GM19023 (cell line): ENCODE measurements around the gene SEC63.
"Not testable (repeated sequence)": the region's sequence is repeated elsewhere in the genome, so short reads cannot be mapped to it uniquely, and the experiment has no call there.

Experiments
- ATAC-seq: cut with Tn5 transposase; IDR thresholded peaks from one replicate; pipeline ENCODE4 v1.9.1; 2021; ENCODE audit warnings: mild to moderate bottlenecking, moderate library complexity; ENCODE audit not compliant: unreplicated experiment

Gene SEC63

DNA sequence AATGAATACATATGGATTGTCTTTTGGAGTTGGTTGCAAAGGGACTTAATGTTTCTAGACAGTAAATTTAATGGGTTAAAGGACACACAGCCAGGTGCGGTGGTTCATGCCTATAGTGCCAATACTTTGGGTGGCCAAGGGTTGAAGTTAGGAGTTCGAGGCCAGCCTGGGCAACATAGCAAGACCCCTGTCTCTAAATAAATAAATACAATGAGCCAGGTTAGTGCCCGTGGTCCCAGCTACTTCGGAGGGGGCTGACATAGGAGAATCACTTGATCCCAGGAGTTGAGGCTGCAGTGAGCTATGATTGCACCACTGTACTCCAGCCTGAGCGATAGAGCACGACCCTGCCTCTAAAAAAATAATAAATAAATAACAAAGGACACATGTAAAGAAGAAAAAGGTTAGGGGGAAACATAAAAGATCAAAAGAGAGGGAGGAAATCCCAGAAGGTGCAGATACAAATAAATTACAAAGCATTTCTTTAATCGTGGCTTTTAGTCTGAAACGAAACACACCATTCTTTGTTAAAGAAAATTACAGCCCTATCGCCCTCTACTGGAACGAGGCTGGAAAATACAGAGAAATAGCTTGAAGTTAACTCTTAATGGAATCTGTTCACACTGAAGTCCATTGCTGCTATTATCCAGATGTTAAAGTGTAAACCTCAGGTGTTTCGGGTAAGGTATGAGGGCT is 91.3 kb downstream of the SEC63 start:
- ATAC-seq: no peak

DNA sequence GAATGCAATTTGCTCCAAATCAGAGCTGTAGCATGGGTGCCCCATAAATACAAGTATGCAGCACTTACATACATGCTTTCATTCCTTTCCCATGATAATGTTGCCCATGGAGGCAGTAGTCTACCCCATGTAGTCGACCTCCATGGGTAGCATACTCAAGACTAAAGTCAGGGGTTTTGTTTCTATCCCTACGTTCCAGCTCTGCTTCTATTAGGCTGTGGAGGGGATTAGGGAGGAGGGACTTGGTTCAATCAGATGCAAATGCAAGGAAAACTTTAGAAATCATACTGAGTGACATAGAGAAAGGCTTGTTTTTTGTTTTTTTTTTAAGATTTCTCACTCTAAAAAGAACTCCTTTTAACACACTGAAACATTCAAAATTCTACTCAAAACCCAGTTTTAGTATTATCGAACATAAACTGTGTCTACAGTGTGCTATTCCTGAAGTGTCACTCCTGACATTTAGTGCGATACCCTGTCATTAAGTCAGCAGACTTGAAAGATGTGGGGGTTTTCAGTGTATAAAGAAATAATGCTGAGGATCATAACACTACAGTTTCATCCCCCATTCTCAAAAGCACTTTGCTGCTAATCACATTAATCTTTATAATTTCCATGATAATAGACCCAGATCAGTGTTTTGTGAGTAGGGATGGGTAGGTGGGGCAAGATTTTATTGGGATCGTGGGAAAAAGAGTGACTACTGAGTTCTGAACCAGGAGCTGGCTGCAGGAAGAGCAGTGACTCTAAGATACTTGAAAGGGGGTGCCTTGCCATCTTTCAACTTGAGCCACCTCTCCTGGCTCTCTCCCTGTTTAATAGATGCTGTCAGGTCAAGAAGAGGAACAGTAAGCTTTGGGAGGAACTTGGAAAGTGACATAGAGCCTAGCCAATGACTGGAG is 93.5 kb downstream of the SEC63 start:
- ATAC-seq: no peak

DNA sequence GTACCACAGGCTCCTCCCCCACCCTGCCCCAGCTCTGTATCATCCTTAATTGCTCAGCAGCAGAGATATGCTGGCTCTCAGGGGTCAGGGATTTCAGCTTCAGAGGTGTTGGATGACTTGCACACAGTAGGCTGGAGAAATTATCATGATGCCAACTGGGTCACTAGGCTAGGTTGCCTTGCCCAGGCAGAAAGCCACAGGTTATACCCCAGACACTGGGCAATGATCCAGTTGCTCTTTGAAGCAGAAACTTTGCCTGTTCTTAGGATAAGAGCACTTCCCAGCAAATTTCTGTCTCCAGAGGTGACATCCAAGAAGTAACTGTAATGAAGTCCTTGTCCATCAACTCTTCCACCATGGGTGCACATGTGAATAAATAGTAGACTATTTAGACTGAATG is 95.6 kb downstream of the SEC63 start:
- no peak for ATAC-seq

DNA sequence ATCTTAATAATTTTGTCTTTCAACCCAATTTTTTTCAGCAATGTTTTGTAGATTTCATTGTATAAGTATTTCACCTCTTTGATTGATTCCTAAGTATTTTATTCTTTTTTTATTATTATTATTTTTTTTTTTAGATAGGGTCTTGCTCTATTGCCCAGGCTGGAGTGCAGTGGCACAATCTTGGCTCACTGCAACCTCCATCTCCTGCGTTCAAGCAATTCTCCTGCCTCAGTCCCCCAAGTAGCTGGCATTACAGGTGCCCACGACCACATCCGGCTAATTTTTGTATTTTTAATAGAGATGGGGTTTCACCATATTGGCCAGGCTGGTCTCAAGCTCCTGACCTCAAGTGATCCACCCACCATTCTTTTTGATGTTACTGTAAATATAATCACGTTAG is 97.0 kb downstream of the SEC63 start:
- not testable (repeated sequence) for ATAC-seq

DNA sequence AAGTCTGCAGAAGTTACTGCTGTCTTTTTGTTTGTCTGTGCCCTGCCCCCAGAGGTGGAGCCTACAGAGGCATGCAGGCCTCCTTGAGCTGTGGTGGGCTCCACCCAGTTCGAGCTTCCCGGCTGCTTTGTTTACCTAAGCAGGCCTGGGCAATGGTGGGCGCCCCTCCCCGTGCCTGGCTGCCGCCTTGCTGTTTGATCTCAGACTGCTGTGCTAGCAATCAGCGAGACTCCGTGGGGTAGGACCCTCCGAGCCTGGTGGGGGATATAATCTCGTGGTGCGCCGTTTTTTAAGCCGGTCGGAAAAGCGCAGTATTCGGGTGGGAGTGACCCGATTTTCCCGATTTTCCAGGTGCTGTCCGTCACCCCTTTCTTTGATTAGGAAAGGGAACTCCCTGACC is 97.9 kb downstream of the SEC63 start:
- ATAC-seq: not testable (repeated sequence)

DNA sequence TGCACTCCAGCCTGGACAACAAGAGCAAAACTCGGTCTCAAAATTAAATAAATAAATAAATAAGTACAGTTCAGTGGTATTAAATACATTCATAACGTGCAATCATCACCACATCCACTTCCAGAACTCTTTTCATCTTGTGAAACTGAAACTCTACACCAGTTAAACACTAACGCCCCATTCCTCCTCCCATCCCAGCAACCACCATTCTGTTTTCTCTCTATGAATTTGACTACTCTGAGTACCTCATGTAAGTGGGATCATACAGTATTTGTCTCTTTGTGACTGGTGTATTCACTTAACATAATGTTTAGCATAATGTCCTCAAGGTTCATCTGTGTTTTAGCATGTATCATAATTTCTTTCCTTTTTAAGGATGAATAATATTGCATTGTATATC is 104.8 kb downstream of the SEC63 start:
- ATAC-seq: no peak

DNA sequence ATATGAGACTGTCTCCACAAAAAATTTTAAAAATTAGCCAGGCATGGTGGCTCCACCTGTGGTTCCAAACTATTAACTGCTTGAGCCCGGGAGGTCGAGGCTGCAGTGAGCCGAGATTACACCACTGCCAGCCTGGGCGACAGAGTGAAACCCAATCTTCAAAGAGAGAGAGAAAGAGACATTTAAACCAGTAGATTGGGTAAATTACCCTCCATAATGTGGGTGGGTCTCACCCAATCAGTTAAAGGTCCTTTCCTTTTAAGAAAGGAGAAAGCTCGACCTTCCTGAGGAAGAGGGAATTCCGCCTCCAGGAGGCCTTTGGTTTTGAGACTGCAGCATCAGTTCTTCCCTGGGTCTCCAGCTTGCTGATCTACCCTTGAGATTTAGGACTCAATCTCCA is 108.7 kb downstream of the SEC63 start:
- ATAC-seq: no peak

DNA sequence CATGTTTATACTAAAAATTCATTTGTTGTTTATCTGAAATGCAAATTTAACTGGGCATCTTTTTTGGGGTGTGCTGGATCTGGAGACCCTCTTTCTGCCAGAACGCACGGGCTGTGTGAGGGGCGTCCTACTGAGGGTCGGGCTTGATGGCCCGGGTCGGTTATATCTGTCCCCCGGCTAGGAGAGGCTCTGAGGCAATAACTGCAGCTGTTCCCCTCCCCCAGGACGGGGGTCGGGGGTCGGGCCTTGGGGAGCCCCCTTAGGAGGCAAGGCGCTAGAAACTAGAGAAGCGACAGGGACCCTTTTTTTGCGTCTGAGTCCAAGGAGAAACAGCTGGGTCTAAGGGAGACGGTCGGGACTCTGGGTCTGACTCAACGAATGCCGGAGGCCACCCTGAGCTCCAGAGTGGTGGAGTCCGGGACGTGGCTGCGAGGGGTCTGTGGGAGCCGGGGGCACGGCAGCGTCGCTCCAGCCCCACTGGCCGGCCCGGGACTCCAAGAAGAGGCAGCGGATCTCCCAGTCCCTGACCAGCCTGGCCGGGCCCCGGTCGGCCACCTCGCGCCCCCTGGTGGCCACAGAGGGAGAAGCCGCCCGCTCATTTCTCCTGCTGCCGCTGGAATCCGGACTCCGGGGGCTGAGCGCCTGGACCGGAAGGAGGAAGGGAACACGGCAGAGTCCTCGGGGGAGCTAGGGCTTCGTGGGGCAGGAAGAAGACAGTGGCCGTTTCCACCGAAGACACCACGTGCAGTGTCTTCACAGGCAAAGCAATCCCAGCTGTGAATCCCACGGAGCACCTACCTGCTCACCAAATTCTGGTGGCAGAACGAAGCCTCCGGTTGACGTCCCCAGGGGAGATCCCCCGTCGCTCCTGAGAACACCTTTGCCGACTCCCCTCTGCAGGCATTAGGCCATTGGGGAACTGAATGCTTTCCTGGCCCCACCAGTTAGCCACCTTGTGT is 109.9 kb downstream of the SEC63 start:
- ATAC-seq: peak; percentile 88

DNA sequence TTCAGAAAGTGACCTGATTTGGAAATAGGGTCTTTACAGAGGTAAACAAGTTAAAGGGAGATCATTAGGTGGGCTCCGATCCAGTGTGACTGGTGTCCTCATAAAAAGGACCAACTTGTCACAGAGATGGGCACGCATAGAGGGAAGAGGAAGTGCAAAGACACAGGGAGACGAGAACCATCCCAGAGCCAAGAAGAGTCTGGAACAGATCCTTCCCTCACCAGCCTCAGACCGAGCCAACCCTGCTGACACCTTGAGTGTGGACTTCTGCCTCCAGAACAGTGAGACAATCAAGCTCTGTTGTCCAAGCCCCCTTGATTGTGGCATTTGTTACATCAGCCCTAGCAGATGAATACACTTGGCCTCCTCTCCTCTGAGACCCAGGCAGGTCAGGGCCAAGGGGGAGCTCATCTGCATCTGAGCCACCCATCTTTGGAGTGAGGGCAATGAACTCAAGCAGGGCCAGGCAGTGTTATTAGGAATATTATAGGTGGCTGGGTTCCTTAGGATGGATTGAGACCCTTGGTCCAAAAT is 111.7 kb downstream of the SEC63 start:
- ATAC-seq: no peak

DNA sequence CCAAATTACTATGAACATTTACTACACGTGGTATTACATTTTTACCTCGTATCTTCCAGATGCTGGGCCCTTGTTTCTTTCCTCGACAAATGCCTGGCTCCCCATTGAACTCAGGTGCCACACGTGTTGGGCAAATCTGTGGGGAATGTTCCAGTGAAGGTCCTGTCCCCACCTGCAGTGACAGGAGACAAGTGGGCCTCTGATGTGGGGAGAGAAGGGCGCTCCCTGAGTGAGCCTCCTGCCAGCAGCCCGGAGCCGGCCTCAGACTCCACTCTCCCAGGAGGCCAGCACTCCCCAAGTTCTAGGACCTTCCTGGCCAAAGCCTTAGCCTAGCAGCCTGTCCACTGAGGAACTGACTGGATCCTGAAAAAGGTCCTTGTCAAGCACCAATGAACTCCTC is 112.2 kb downstream of the SEC63 start:
- ATAC-seq: no peak

DNA sequence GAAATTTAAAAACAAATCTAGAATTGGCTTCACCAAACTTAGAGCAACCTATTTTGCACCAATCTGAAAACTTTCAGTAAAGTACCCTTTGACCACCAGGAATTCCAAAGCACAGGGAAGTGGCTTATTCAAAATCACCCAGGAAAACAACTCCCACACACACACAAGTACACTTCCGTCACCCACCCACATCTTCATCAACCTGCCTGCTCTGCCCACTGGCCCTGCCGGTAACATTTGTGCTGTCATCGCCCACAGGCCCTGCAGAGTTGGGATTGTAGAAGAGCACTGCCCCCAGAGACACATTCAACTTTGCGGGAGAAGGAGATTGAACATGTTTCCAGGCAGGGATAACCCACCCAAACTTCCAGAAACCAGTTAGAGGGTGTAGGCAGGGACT is 114.6 kb downstream of the SEC63 start:
- ATAC-seq: no peak

DNA sequence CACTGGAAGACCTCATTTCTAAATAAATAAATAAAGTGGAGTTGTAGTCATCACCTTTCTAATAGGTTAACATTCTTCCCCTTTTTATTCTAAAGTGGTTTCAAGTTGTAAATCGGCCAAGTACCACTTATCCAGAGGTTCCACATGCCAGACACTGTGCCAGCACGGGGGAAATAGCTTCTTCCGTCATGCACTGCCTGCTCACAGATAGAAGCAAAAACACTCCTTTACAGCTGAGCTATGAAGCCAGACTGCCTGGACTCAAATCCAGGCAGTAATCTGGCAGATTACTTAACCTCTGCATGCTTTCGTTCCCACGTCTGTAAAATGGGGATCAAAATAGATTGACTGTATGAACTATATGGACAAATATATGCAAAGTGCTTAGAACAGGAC is 116.7 kb downstream of the SEC63 start:
- ATAC-seq: no peak

DNA sequence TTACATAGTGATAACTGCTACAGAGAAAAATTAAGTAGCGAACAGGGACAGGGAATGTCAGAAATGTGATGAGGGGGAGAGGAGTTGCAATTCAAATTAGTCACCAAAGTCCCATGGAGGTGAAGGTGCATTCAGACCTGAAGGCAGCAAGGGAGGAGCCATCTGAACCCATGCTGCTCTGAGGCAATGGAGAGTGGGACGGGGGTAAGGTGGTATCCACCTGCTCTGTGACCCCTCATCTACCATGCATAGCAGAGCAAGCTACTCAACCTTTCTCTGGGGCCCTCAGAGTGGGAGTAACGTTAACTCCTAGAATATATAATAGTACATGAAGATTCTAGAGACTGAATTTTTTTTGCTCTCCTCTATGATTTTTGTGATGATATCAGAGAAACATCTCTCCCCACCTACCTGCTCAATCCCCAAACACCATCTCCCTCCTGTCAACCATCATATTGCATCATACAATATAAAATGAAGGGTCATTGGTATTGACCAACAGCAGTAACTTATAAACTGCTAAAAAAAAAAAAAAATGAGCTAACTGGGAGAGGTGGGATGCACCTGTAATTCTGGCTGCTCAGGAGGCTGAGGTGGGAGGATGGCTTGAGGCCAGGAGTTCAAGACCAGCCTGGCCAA is 117.3 kb downstream of the SEC63 start:
- no peak for ATAC-seq

DNA sequence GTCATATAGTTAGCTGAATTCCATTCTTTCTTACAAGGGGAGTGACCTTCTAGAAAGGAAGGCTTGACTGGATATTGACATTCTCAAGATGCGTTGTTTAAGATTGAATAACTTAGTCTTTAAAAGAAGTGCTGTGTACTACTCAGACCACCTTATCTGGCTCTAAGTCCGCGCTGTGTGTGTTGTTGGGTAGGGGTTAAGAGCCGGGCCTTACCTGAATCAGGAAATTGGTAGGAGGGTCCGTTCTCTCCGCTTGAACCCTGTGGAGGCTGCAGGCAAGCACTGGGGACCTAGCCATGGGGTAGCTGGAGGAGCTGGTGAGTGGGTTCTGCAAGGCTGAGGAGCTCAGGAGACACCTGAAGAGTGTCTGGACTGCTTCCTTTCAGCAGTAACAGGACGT is 124.9 kb downstream of the SEC63 start:
- ATAC-seq: no peak

DNA sequence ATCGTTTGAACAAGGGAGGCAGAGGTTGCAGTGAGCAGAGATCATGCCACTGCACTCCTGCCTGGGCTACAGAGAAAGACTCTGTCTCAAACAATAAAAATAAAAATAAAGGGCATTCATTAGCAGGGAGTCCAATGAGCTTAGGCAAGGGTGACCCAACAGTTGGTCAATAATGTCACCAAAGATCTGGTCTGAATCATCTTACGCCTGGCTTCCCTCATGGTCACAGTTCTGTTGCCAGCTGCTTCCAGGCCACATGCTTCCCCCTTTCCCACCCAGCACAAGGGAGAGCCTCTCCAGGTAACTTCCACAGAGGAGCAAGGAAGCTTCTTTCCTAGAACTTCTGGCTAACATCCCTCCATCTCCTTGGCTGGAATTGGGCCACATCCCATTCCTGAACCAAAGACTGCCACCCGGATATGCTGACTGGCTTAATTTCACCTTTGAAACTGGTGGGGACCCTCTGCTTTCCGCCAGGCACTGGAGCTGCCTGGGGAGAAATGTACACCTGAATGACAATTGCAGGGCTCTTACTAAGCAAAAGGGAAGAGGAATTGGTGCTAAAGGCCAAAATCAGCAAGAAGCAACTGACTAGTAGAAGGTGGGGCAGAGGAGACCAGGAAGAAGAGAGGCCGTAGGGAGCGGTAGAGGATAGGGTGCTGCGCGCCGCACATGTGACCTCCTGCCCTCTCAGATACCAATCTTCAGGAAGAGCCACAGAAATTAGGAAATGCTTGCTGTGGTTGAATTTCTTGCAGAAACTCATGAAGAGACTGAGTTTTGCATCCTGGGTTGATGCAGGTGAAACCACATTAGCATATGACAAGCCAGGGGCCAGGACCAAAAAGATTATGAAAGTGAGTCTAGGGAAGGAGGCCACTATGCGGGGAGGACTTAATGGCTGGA is 125.6 kb downstream of the SEC63 start:
- ATAC-seq: no peak

DNA sequence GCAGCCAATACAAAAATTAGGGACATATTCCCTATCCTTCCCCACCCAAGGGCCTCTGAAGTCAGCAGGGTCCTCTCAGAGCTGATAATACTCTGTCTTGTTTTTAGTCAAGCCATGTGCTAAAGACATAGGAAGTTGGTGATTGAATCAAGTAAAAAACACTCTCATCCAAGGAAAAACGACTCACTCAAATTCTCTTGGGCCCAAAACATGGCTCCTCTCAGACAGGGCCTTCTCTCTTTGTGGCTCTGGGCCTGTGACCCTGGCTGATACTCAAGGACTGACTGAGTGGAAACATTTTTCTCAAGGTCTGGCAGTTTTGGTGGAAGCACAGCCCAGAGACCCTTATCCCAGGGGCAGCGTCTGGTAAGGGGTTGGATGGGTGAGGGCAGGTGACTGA is 127.9 kb downstream of the SEC63 start:
- ATAC-seq: no peak

DNA sequence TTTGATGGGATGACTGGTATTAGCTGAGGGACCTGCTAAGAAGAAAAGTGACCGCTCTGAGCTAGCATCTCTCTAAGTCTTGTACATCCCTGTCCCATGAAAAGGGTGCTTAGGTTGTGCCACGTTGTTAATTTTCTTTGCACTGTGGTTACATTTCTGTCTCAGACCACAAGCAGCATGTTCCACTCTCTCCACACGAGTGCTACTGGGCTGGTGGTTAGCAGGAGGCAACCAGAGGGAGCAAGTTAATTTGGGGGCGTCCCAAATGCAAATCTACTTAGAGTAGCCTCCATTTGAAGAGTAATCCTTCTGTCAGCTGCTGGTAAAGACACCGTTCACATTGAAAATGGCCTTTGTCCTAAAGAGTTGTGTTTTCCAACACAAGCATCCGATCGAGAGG is 130.5 kb downstream of the SEC63 start:
- ATAC-seq: no peak

DNA sequence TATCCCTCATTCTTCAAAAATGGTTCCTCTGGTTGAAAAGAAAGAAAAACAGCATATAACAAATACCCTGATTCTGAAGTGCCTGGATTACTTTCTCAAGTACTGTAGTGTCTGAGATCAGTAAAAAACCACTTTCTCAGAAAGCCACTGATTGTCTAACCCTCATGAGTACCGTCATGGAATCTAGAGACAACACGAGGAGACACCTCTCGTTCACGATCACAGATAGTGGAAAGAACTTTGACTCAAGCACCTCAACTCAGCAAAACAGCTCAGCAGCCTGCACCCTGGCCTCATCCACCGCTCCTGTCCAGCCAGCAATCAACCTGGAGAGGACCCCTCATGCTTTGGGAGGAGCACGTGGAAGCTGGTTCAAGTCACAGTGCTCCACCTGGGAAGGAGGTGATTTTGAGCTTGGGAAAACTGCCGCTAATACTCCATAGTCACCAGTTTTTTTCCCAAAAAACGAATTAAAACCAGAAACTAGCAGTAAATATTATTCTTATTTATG is 134.9 kb downstream of the SEC63 start:
- no peak for ATAC-seq
